Neural cell (in vitro differentiated cells): ENCODE data around the gene MID1.

ENCODE experiments used
- RAD21 ChIP-seq: fragments of 450-650 bp; conservative IDR thresholded peaks from 2 replicates; pipeline ENCODE4 v1.6.1; 2014; ENCODE audit warnings: antibody characterized with exemption, mild to moderate bottlenecking, moderate library complexity
- TF ChIP-seq, protein P1 (sequence below): IDR thresholded peaks from 2 replicates; pipeline ENCODE4 v1.6.1; 2012; ENCODE audit warnings: borderline replicate concordance

DNA sequence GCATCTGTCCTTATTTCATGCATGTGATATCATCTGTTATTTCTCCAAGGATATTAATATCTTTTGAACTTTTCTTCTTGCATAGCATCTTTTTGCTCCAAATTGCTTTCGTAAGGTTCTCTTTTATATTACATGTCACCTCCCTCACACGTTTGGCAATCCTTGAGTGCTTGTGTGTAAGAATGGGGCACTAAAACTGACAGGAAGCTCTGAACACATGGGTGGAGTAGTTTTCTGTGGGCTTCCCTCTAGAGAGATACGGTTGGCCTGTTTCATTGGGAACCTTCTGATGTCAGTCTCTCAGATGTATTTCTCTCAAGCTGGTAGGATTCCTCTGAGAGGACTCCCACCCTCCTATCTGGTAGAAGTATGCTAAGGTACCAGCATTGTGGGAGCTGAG lies 223.0 kb downstream of the MID1 start:
- TF ChIP-seq, protein P1, sequence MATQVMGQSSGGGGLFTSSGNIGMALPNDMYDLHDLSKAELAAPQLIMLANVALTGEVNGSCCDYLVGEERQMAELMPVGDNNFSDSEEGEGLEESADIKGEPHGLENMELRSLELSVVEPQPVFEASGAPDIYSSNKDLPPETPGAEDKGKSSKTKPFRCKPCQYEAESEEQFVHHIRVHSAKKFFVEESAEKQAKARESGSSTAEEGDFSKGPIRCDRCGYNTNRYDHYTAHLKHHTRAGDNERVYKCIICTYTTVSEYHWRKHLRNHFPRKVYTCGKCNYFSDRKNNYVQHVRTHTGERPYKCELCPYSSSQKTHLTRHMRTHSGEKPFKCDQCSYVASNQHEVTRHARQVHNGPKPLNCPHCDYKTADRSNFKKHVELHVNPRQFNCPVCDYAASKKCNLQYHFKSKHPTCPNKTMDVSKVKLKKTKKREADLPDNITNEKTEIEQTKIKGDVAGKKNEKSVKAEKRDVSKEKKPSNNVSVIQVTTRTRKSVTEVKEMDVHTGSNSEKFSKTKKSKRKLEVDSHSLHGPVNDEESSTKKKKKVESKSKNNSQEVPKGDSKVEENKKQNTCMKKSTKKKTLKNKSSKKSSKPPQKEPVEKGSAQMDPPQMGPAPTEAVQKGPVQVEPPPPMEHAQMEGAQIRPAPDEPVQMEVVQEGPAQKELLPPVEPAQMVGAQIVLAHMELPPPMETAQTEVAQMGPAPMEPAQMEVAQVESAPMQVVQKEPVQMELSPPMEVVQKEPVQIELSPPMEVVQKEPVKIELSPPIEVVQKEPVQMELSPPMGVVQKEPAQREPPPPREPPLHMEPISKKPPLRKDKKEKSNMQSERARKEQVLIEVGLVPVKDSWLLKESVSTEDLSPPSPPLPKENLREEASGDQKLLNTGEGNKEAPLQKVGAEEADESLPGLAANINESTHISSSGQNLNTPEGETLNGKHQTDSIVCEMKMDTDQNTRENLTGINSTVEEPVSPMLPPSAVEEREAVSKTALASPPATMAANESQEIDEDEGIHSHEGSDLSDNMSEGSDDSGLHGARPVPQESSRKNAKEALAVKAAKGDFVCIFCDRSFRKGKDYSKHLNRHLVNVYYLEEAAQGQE, result no peak
- TF ChIP-seq RAD21, result no peak
